SIG-M5 treated with dmso at 0.1 percent for 504 hours (cell line): Measurements from ENCODE around the gene DNAJB1.
"Not testable (repeated sequence)": the region's sequence is repeated elsewhere in the genome, so short reads cannot be mapped to it uniquely, and the experiment has no call there.

Experiments
- DNase-seq: peaks from one replicate; lab custom pipeline; 2025; ENCODE audit not compliant: unreplicated experiment; lab: John Stamatoyannopoulos, UW

The DNAJB1 gene

GRCh38 chr19:14517840-14518505 lies at the start of gene DNAJB1:
Gene DNAJB1 (minus strand): TSS chr19:14518397. CDS start chr19:14518349, 48 bp downstream.
- peak; percentile 61 for DNase-seq

GRCh38 chr19:14567079-14567478 lies 48.9 kb upstream of the DNAJB1 start:
- no peak for DNase-seq

GRCh38 chr19:14566712-14567077 lies 48.5 kb upstream of the DNAJB1 start:
- DNase-seq, result no peak

- no peak for DNase-seq
These were observed 47.8 kb upstream of the DNAJB1 start for GRCh38 chr19:14565765-14566711.

GRCh38 chr19:14565298-14565679 lies 47.1 kb upstream of the DNAJB1 start:
- DNase-seq, result no peak

- not testable (repeated sequence) for DNase-seq
These were observed 46.6 kb upstream of the DNAJB1 start for GRCh38 chr19:14564652-14565297.

- peak; percentile 32 for DNase-seq
These were observed 45.9 kb upstream of the DNAJB1 start for GRCh38 chr19:14563989-14564651.

GRCh38 chr19:14563590-14563926 lies 45.4 kb upstream of the DNAJB1 start:
- DNase-seq, result no peak

- no peak for DNase-seq
These were observed 44.7 kb upstream of the DNAJB1 start for GRCh38 chr19:14562660-14563589.

- DNase-seq, result no peak
These were observed 43.7 kb upstream of the DNAJB1 start for GRCh38 chr19:14561847-14562351.

GRCh38 chr19:14561249-14561648 lies 43.1 kb upstream of the DNAJB1 start:
- DNase-seq, result no peak

- no peak for DNase-seq
These were observed 42.5 kb upstream of the DNAJB1 start for GRCh38 chr19:14560776-14561108.

GRCh38 chr19:14559916-14560775 lies 41.9 kb upstream of the DNAJB1 start:
- no peak for DNase-seq

GRCh38 chr19:14558370-14559066 lies 40.3 kb upstream of the DNAJB1 start:
- DNase-seq, result no peak

- DNase-seq, result peak; percentile 67
These were observed 38.5 kb upstream of the DNAJB1 start for GRCh38 chr19:14556662-14557188.

GRCh38 chr19:14555918-14556661 lies 37.9 kb upstream of the DNAJB1 start:
- no peak for DNase-seq

- DNase-seq, result peak; percentile 38
These were observed 36.2 kb upstream of the DNAJB1 start for GRCh38 chr19:14554382-14554812.

GRCh38 chr19:14553939-14554243 lies 35.7 kb upstream of the DNAJB1 start:
- DNase-seq, result no peak
